ENCODE results near the gene TMEM132E.

- TF ChIP-seq CTCF (conservative IDR thresholded peaks at IDR 0.05 in 1 of 2, IDR thresholded peaks at IDR 0.05 in 1 of 2; ENCODE audit: extremely low read depth in 1 of 2, insufficient read depth in 1 of 2, low read depth in 1 of 2, low read length in 2 of 2) (no peak), EZH2 (IDR thresholded peaks at IDR 0.05; ENCODE audit: borderline replicate concordance, low read length) (no peak)
These were observed 7.8 kb upstream of the TMEM132E start for GRCh38 chr17:34571428-34572130.
